DMS114 treated with DMSO at 0.1 percent for 48 hours (cell line): ENCODE measurements around the gene PTPRN2.
"Not testable (repeated sequence)": the region's sequence is repeated elsewhere in the genome, so short reads cannot be mapped to it uniquely, and the experiment has no call there.

Source experiments
- DNase-seq: peaks from one replicate; lab custom pipeline; 2025; ENCODE audit not compliant: unreplicated experiment; lab: John Stamatoyannopoulos, UW

The PTPRN2 gene

GRCh38 chr7:158424531-158424930 is 163.1 kb downstream of the PTPRN2 start:
- no peak for DNase-seq

- no peak for DNase-seq
These were observed 163.6 kb downstream of the PTPRN2 start for GRCh38 chr7:158424011-158424410.

GRCh38 chr7:158422887-158423560 is 164.6 kb downstream of the PTPRN2 start:
- DNase-seq: no peak

GRCh38 chr7:158422196-158422886 is 165.3 kb downstream of the PTPRN2 start:
- no peak for DNase-seq

- no peak for DNase-seq
These were observed 166.3 kb downstream of the PTPRN2 start for GRCh38 chr7:158421361-158421760.

- DNase-seq: no peak
These were observed 166.9 kb downstream of the PTPRN2 start for GRCh38 chr7:158420591-158421340.

GRCh38 chr7:158419238-158419785 is 168.3 kb downstream of the PTPRN2 start:
- no peak for DNase-seq

GRCh38 chr7:158418395-158418794 is 169.2 kb downstream of the PTPRN2 start:
- not testable (repeated sequence) for DNase-seq

- no peak for DNase-seq
These were observed 171.2 kb downstream of the PTPRN2 start for GRCh38 chr7:158416283-158416933.

GRCh38 chr7:158415316-158415715 is 172.3 kb downstream of the PTPRN2 start:
- DNase-seq: no peak

GRCh38 chr7:158414486-158414961 is 173.1 kb downstream of the PTPRN2 start:
- no peak for DNase-seq

- DNase-seq: no peak
These were observed 173.6 kb downstream of the PTPRN2 start for GRCh38 chr7:158414002-158414401.

GRCh38 chr7:158411232-158411950 is 176.2 kb downstream of the PTPRN2 start:
- DNase-seq: no peak

- DNase-seq: no peak
These were observed 176.9 kb downstream of the PTPRN2 start for GRCh38 chr7:158410720-158411119.

- no peak for DNase-seq
These were observed 177.8 kb downstream of the PTPRN2 start for GRCh38 chr7:158409816-158410330.

GRCh38 chr7:158409120-158409519 is 178.5 kb downstream of the PTPRN2 start:
- DNase-seq: no peak

- no peak for DNase-seq
These were observed 179.2 kb downstream of the PTPRN2 start for GRCh38 chr7:158408318-158408920.

GRCh38 chr7:158407581-158408317 is 179.9 kb downstream of the PTPRN2 start:
- DNase-seq: peak; percentile 46

- DNase-seq: no peak
These were observed 180.8 kb downstream of the PTPRN2 start for GRCh38 chr7:158406801-158407200.
